Natural killer cell (primary cell): ENCODE results near the gene SLC6A17. TPM values are rescaled to one million over a fixed set of nuclear protein-coding genes. Genes with fewer than 3 reads are reported as not detected.

Experiments used
- ATAC-seq, 3 donors: fragments of 150-1000 bp in 2 of 3; fragments of 200-7000 bp in 1 of 3; cut with Tn5 transposase; 1 replicate in 1 of 3; 2 replicates in 2 of 3; pipeline ENCODE4 v1.10.0; 2021; ENCODE audit warnings: mild to moderate bottlenecking in 2 of 3, moderate library complexity in 2 of 3
- DNase-seq, 2 donors: peaks; one replicate each; pipeline versions ENCODE4 v3.0.0 to v3.0.0-alpha.2; 2013 to 2021; ENCODE audit warnings: mixed read lengths in 1 of 2
- H3K27ac ChIP-seq: one replicate; pipeline ENCODE4 v1.5.1; 2013; ENCODE audit warnings: mild to moderate bottlenecking, low read length
- H3K27me3 ChIP-seq: one replicate; pipeline ENCODE4 v1.6.1; 2013; ENCODE audit warnings: low read length; ENCODE audit not compliant: control insufficient read depth, insufficient read depth
- H3K36me3 ChIP-seq: one replicate; pipeline ENCODE4 v1.6.1; 2013; ENCODE audit warnings: low read length; ENCODE audit not compliant: control insufficient read depth, insufficient read depth
- H3K4me1 ChIP-seq: one replicate; pipeline ENCODE4 v1.6.1; 2013; ENCODE audit warnings: low read length; ENCODE audit not compliant: control insufficient read depth, insufficient read depth
- H3K4me3 ChIP-seq: one replicate; pipeline ENCODE4 v1.5.1; 2013; ENCODE audit warnings: low read length
- H3K9me3 ChIP-seq: one replicate; pipeline ENCODE4 v1.6.1; 2013; ENCODE audit warnings: low read length; ENCODE audit not compliant: control insufficient read depth, insufficient read depth
- H3K27ac Mint-ChIP-seq, 2 donors: one replicate each; pipeline ENCODE4 v1.8.0; 2022; ENCODE audit warnings: mild to moderate bottlenecking in 2 of 2, mixed read lengths in 2 of 2, moderate library complexity in 1 of 2
- H3K27me3 Mint-ChIP-seq, 2 donors: one replicate each; pipeline ENCODE4 v1.8.0; 2022; ENCODE audit warnings: low read depth in 2 of 2, mixed read lengths in 2 of 2
- H3K36me3 Mint-ChIP-seq: one replicate; pipeline ENCODE4 v1.8.0; 2022; ENCODE audit warnings: mixed read lengths
- H3K4me1 Mint-ChIP-seq, 2 donors: one replicate each; pipeline ENCODE4 v1.8.0; 2022; ENCODE audit warnings: mixed read lengths in 2 of 2
- H3K4me3 Mint-ChIP-seq: one replicate; pipeline ENCODE4 v1.8.0; 2022; ENCODE audit warnings: mild to moderate bottlenecking, moderate library complexity, mixed read lengths
- H3K9me3 Mint-ChIP-seq, 2 donors: one replicate each; pipeline ENCODE4 v1.8.0; 2022; ENCODE audit warnings: mixed read lengths in 2 of 2
- CTCF ChIP-seq: fragments of 200-600 bp; IDR thresholded peaks from one replicate; pipeline ENCODE4 v1.8.0; 2022; ENCODE audit warnings: antibody characterized with exemption
- WGBS: methylation state at CpG from one replicate; pipeline ENCODE4 v1.1.7; 2013; ENCODE audit warnings: missing lambda C conversion rate; ENCODE audit not compliant: insufficient coverage; 5-methylcytosine and 5-hydroxymethylcytosine counted together
- intact Hi-C: fragments of 100-400 bp; cut with micrococcal nuclease; formaldehyde crosslinking; loops from one replicate; pipeline ENCODE4 v1.14.2; 2022
- total RNA-seq, 4 donors: library from RNA; stranded (reverse); fragments of 120-200 nt in 1 of 4; gene quantifications; one replicate each; pipeline versions ENCODE4 v1.2.3 to v1.2.4, GENCODE V29; 2013 to 2022

The SLC6A17 gene
- total RNA-seq, 3 donors from 2014 or later (not counting 1 experiment from before 2014, with no cell fraction given), result not detected

- Histone ChIP-seq H3K27me3 (no peaks in the 10 kb centered on the region), H3K4me3 (no peak overlapping the region), H3K36me3 (no peaks in the 10 kb centered on the region), H3K4me1 (no peaks in the 10 kb centered on the region), H3K9me3 (peaks cover 9% of the 10 kb centered on the region), H3K27ac (no peak overlapping the region)
- H3K27ac Mint-ChIP-seq, result no peak overlapping the region
- 76% methylated on average over 7 of the region's 7 CpGs for WGBS
- no peak for TF ChIP-seq CTCF
- no peak overlapping the region for H3K4me3 Mint-ChIP-seq
- no peak for DNase-seq
- H3K9me3 Mint-ChIP-seq, result peaks cover 2 to 6% of the 10 kb centered on the region in 2 donors
- no peaks in the 10 kb centered on the region for H3K36me3 Mint-ChIP-seq
- peaks cover 10 to 12% of the 10 kb centered on the region in 2 donors for H3K4me1 Mint-ChIP-seq
- H3K27me3 Mint-ChIP-seq, result peaks cover 13 to 26% of the 10 kb centered on the region in 2 donors
- intact Hi-C loops, result no loop called here
- no peak for ATAC-seq
These were observed 31.5 kb upstream of the SLC6A17 start for GRCh38 chr1:110118636-110119396.

- DNase-seq (no peak), ATAC-seq (no peak)
- Histone ChIP-seq H3K27me3 (no peaks in the 10 kb centered on the region), H3K9me3 (peaks cover 9% of the 10 kb centered on the region), H3K36me3 (no peaks in the 10 kb centered on the region), H3K4me1 (no peaks in the 10 kb centered on the region), H3K27ac (no peak overlapping the region), H3K4me3 (no peak overlapping the region)
- Mint-ChIP-seq H3K9me3 (peaks cover 2 to 6% of the 10 kb centered on the region in 2 donors), H3K27me3 (peaks cover 20 to 24% of the 10 kb centered on the region in 2 donors), H3K27ac (peak overlapping the region; percentile 85), H3K4me1 (peaks cover 10 to 12% of the 10 kb centered on the region in 2 donors), H3K36me3 (no peaks in the 10 kb centered on the region), H3K4me3 (no peak overlapping the region)
- no peak for TF ChIP-seq CTCF
- intact Hi-C loops, result no loop called here
- 85% methylated on average over 3 of the region's 3 CpGs for whole genome bisulfite sequencing
These were observed 30.5 kb upstream of the SLC6A17 start for GRCh38 chr1:110119843-110120242.

GRCh38 chr1:110120960-110121561, 29.2 kb upstream of the SLC6A17 start:
- Mint-ChIP-seq H3K4me1 (peaks cover 10 to 12% of the 10 kb centered on the region in 2 donors), H3K27ac (peak overlapping the region; percentile 85), H3K36me3 (no peaks in the 10 kb centered on the region), H3K4me3 (peak overlapping the region; percentile 67), H3K9me3 (peaks cover 2 to 6% of the 10 kb centered on the region in 2 donors), H3K27me3 (peaks cover 22 to 30% of the 10 kb centered on the region in 2 donors)
- DNase-seq, result no peak
- no peak for ATAC-seq
- no peak overlapping the region for H3K27ac ChIP-seq
- TF ChIP-seq CTCF, result no peak
- no peaks in the 10 kb centered on the region for H3K36me3 ChIP-seq
- H3K4me3 ChIP-seq, result no peak overlapping the region
- no peaks in the 10 kb centered on the region for H3K4me1 ChIP-seq
- peaks cover 9% of the 10 kb centered on the region for H3K9me3 ChIP-seq
- H3K27me3 ChIP-seq, result no peaks in the 10 kb centered on the region
- intact Hi-C loops, result no loop called here
- WGBS, result 32% methylated on average over 12 of the region's 12 CpGs
